Stimulated activated CD4-positive, alpha-beta T cell treated with anti-CD3 and anti-CD28 coated beads, Interleukin-12 subunit alpha, Interleukin-12 subunit beta, amount 100 ng/mL, for 24 hours (primary cell): ENCODE measurements around the gene NLRC4.
"Not testable (repeated sequence)": the region's sequence is repeated elsewhere in the genome, so short reads cannot be mapped to it uniquely, and the experiment has no call there.

Experiments used
- DNase-seq, 2 experiments: peaks; one replicate each; pipeline ENCODE4 v3.0.0-alpha.2; 2020; ENCODE audit warnings: low read depth in 2 of 2

Gene NLRC4

GRCh38 chr2:32264422-32265105 is at the start of gene NLRC4:
Gene NLRC4, minus strand, starts transcription at chr2:32264886. Its CDS starts 8,111 bp downstream, at chr2:32256775.
- DNase-seq = no peak

DNA sequence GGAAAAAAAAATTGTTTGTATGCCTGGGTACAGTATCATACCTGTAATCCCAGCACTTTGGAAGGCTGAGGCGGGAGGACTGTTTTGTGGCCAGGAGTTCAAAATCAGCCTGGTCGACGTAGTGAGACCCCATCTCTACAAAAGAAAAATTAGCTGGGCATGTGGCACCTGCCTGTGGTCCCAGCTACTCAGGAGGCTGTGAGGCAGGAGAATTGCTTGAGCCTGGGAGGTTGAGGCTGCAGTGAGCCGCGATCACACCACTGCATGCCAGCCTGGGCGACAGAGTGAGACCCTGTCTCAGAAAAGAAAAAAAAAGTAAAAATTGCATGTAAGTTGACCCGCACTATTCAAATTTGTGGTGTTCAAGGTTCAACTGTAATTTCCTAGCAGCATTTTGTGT is 45.9 kb upstream of the NLRC4 start:
- DNase-seq = no peak

- DNase-seq = not testable (repeated sequence)
Observed at GRCh38 chr2:32293966-32294562, 29.4 kb upstream of the NLRC4 start.

- not testable (repeated sequence) for DNase-seq
Observed at GRCh38 chr2:32293493-32293892, 28.8 kb upstream of the NLRC4 start.

- no peak for DNase-seq
Observed at GRCh38 chr2:32291746-32292145, 27.1 kb upstream of the NLRC4 start.

DNA sequence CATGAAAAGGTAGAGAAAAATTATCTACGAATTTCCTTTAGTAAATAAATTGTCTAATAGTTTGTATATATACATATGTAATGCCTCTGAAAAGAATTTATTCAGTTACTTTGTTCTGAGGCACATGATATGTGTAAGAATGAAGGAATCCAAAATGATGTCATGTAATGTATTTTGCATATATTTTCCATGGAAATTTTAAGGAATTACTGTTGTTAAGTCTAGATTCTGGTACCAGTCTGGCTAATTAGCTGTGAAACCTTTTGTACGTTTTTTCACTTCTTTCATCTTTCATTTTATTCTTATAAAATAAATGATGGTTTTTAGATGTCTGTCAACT is 25.3 kb upstream of the NLRC4 start:
- DNase-seq = no peak

GRCh38 chr2:32289165-32289999 is 24.7 kb upstream of the NLRC4 start:
- no peak for DNase-seq

DNA sequence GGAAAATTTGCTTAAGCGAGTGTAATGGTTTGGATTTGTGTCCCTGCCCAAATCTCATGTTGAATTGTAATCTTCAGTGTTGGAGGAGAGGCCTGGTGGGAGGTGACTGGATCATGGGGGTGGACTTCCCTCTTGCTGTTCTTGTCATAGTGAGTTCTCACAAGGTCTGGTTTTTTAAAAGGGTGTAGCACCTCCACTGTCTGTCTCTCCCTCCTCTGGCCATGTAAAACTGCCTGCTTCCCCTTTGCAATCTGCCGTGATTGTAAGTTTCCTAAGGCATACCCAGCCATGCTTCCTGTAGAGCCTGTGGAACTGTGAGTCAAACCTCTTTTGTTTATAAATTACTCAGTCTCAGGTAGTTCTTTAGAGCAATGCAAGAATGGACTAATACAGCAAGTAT is 19.6 kb upstream of the NLRC4 start:
- no peak for DNase-seq

- DNase-seq = no peak
Observed at GRCh38 chr2:32278478-32278853, 13.8 kb upstream of the NLRC4 start.

DNA sequence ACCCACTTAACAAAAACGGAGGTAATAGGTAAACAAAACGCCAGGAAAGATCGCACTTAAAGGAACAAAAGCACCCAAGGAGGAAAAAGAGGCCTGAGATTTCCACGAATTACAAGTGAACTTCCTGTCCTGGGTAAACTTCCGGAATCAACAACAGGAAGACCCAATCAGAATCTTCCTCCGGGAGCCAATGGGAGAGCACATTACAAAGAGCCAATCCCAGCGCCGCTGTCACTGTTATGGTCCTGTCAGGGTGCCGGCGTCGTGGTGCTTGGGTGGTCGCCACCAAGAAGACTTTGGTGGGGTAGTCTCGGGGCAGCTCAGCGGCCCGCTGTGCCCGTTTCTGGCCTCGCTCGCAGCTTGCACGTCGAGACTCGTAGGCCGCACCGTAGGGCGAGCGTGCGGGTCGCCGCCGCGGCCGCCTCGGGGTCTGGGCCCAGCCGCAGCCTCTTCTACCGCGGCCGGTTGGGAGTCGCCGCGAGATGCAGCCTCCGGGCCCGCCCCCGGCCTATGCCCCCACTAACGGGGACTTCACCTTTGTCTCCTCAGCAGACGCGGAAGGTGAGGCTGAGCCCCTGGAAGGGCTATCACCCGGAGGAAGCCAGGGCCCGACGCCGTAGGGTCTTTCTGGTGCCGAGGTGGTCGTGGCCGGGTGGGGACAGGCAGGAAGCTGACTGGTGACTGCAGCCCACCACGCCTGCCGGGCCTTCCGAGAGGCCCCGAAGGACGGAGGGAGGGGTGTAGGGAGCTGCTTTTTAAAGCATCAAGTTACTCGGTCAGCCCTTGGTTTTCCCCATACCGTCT is 13.2 kb upstream of the NLRC4 start, which contains the start of gene YIPF4:
TSS of gene YIPF4 (plus strand) at position 231 of the 804 bp plus-strand sequence. CDS start at position 483, 252 bp downstream.
- peak; percentile 71 to 80 for DNase-seq

DNA sequence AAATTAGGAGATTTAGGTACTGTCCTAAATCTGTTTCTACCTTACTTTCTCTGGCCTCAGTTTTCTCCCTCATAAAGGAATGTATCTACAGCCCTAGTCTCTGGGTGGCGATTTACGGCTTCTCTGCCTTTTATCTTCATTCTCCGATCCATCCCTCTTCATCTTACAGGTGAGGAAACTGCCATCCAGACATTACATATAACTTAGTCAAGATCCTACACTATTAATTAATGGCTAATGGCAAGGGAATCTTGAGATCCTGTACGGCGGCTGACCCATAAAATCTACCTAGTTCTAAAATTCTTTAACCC is 12.6 kb upstream of the NLRC4 start:
- DNase-seq = no peak

GRCh38 chr2:32275790-32276189 is 11.1 kb upstream of the NLRC4 start:
- not testable (repeated sequence) for DNase-seq

DNA sequence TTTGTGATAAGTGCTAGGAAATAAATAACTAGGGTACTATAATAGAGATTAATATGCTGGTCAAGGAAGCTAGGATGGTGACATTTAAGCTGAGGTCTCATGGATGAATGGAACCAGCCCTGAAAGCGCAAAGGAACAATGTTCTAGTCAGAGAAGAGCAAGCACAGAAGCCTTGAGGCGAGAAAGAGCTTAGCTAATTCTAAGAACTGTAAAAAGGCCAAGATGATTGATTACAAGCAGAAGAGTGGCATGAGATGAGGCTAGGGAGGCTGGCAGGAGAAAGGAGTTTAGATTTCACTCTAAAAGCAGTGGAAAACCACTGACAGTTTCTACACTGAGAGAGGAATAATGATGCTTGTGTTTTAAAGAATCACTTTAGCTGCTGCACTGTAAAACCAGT is 9.6 kb upstream of the NLRC4 start:
- DNase-seq = no peak

DNA sequence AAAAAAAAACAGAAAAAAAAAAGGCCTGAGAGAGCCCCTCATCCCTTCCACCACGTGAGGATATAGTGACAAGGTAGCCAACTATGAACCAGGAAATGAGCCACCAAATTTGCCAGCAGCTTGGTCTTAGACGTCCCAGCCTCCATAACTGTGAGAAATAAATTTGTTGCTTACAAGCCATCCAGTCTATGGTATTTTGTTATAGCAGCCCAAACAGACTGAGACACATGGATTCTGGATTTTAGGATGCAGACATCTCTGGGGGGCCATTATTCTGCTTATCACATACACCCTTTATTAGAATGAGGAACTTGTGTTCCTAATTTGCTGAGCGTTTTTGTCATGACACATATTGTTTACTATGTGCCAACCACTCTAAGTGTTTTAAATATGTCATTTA is 7.6 kb upstream of the NLRC4 start:
- no peak for DNase-seq

DNA sequence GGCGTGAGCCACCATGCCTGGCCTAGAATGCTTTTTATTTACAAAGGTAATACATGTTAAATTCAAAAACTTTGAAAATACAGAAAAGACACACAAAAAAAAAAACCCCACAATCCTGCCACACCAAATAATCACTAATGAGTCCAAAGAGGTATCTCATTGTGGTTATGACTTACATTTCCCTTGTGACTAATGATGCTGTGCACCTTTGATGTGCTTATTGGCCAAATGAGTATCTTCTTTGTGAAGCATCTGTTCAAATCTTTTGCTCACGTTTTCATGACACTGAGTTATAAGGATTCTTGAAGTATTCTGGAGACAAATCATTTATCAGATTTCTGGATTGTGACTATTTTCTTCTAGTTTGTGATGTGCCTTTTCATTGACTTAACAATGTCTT is 6.4 kb upstream of the NLRC4 start:
- DNase-seq = no peak

DNA sequence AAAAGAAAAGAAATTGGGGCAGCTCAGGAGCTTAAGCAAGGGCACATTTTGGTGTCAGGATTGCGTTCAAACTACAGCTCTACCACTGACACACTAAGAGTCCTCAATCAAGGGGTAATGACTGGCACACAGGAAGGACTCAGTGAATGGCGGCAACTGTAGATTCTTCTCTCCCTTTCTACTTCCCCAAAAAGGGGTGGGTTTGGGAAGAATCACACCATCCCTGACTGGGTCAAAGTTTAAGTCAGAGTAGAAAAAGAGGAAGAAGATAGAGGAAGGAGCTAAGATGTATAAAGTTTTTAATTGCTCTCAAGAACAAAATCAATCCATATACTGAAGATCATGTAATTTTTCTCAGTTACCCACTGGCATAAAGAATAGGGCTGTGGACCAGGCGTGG is 2.6 kb downstream of the NLRC4 start:
- no peak for DNase-seq

DNA sequence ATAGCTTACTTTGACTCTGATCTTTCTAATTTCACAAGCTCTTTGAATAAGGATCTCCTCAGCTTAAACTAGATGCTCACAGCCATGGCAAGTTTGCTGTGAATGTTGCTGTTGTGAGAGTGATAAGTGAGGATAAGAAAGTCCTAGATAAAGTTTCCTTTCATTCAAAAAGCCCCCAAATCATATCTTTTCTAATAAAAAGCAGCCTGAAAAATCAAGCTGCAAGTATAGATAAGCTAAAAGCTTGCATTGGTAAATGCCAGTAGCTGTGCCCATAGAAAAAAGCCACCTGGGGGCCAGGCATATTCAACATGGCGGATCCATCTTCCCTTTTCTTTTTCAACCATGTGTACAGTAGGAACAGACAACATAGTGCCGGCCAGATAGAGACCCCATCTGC is 4.3 kb downstream of the NLRC4 start:
- no peak for DNase-seq

- DNase-seq = no peak
Observed at GRCh38 chr2:32258242-32258641, 6.4 kb downstream of the NLRC4 start.

DNA sequence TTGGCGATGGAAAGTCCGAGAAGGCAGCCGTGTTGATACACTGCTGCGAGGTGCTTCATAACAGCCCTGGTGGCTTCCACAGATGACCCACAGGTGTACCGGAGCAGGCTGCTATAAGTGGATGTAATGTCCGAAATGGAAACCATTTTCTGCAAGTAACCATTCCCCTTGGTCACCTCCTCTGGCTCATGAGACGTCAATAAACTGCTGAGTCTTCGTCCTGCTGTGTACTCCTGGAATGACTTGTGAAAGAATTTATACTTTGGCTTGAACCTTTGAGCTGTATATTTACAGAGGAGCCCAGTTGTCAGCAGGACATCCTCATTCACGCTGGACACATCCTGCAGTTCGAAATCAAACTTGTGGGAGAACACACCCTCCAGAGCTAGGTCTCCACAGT is 14.4 kb downstream of the NLRC4 start:
- no peak for DNase-seq

DNA sequence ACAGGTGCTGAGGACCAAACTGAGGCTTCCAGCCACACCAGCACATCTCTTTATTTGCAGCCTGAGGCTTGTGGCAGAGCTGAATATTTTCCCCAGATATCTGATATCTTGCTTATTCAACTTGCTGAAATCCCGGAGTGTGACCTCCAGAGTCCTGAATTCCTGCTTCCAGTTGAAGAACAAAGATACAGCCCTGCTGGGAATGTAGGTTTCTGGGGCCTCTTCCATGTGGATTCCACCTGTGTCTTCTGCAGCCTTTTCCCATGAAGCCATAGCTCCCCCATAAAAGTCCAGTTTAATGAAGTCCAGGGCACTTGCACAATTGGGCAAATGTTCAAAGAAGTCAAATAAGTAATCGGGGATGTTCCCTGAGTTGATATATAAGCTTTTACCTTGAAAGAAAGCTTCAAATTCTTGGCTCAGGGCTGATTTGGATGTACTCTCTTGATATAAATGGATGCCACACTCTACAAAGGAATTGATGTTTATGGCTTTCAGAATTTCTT is 14.9 kb downstream of the NLRC4 start:
- DNase-seq = no peak

GRCh38 chr2:32248299-32248698 is 16.4 kb downstream of the NLRC4 start:
- no peak for DNase-seq

- no peak for DNase-seq
Observed at GRCh38 chr2:32246911-32247310, 17.8 kb downstream of the NLRC4 start.
